B cell (primary cell): ENCODE results near the gene NPEPL1. TPM values are rescaled to one million over a fixed set of nuclear protein-coding genes. Genes with fewer than 3 reads are reported as not detected.

Experiments used
- ATAC-seq: fragments of 200-7000 bp; cut with Tn5 transposase; one replicate; pipeline ENCODE4 v1.10.0; 2021; ENCODE audit warnings: low read depth, mild to moderate bottlenecking, moderate number of reproducible peaks, moderate library complexity
- CTCF ChIA-PET: fragments of 350-600 bp; sonication (Branson Sonifier 250); formaldehyde crosslinking; loops from one replicate; lab custom pipeline; 2021; ENCODE audit warnings: antibody characterized with exemption, inconsistent platforms; lab: Charles Lee
- POLR2A ChIA-PET: fragments of 350-600 bp; sonication (Branson Sonifier 250); formaldehyde crosslinking; loops from one replicate; lab custom pipeline; 2021; ENCODE audit warnings: antibody characterized with exemption; lab: Charles Lee
- DNase-seq: peaks from one replicate; pipeline ENCODE4 v3.0.0; 2013
- H2AFZ ChIP-seq: 2 replicates; pipeline ENCODE4 v1.6.1; 2012; ENCODE audit warnings: mild to moderate bottlenecking, low read depth, low read length; ENCODE audit not compliant: insufficient read depth, poor library complexity, severe bottlenecking
- H3K27ac ChIP-seq, 2 donors: 1 replicate in 1 of 2; 2 replicates in 1 of 2; pipeline ENCODE4 v1.5.1; 2012 to 2013; ENCODE audit warnings: low read length in 2 of 2, mild to moderate bottlenecking in 2 of 2, moderate library complexity in 1 of 2
- H3K27me3 ChIP-seq, 4 experiments: fragments of 200-600 bp in 1 of 4; sonication (generic) in 1 of 4; replicated peaks in 1 of 4; 1 replicate in 2 of 4; 2 replicates in 2 of 4; pipeline versions ENCODE4 v1.6.1 to v1.7.0; 2013 to 2016; ENCODE audit warnings: low read length in 3 of 4, mild to moderate bottlenecking in 2 of 4, mixed read lengths in 1 of 4, moderate library complexity in 1 of 4; ENCODE audit not compliant: insufficient read depth in 4 of 4, control insufficient read depth in 3 of 4; ENCODE audit errors: control extremely low read depth in 1 of 4
- H3K36me3 ChIP-seq, 2 experiments: replicated peaks in 1 of 2; 1 replicate in 1 of 2; 2 replicates in 1 of 2; pipeline versions ENCODE4 v1.6.1 to v1.7.1; 2013; ENCODE audit warnings: low read length in 1 of 2; ENCODE audit not compliant: insufficient read depth in 2 of 2, control insufficient read depth in 1 of 2; ENCODE audit errors: control extremely low read depth in 1 of 2, extremely low read depth in 1 of 2
- H3K4me1 ChIP-seq, 2 donors: fragments of 200-600 bp in 1 of 2; sonication (generic) in 1 of 2; 1 replicate in 1 of 2; 2 replicates in 1 of 2; pipeline versions ENCODE4 v1.5.1 to v1.6.1; 2013 to 2017; ENCODE audit warnings: low read length in 2 of 2; ENCODE audit not compliant: control insufficient read depth in 2 of 2, insufficient read depth in 2 of 2
- H3K4me2 ChIP-seq: replicated peaks from 2 replicates; pipeline ENCODE3; 2012; ENCODE audit warnings: mild to moderate bottlenecking, low read depth, low read length; ENCODE audit not compliant: poor library complexity, severe bottlenecking
- H3K4me3 ChIP-seq, 5 experiments: fragments of 200-600 bp in 1 of 5; sonication (generic) in 1 of 5; 1 replicate in 3 of 5; 2 replicates in 2 of 5; pipeline versions ENCODE4 v1.5.1 to v1.7.0; 2011 to 2016; ENCODE audit warnings: low read length in 4 of 5, mild to moderate bottlenecking in 4 of 5, low read depth in 2 of 5, control low read depth in 1 of 5, moderate library complexity in 1 of 5; ENCODE audit not compliant: insufficient read depth in 1 of 5; ENCODE audit errors: control extremely low read depth in 1 of 5, extremely low read depth in 1 of 5
- H3K79me2 ChIP-seq: fragments of 200-600 bp; sonication (generic); one replicate; pipeline ENCODE4 v1.6.0; 2016; ENCODE audit warnings: low read length; ENCODE audit not compliant: control insufficient read depth, insufficient read depth
- H3K9ac ChIP-seq: fragments of 200-600 bp; sonication (generic); 2 replicates; pipeline ENCODE4 v1.6.1; 2017; ENCODE audit warnings: mild to moderate bottlenecking, low read length, moderate library complexity
- H3K9me3 ChIP-seq, 3 donors: one replicate each; pipeline versions ENCODE4 v1.6.1 to v1.7.1; 2013; ENCODE audit warnings: low read length in 2 of 3; ENCODE audit not compliant: control insufficient read depth in 2 of 3, insufficient read depth in 1 of 3; ENCODE audit errors: control extremely low read depth in 1 of 3
- H4K20me1 ChIP-seq: 2 replicates; pipeline ENCODE4 v1.6.0; 2012; ENCODE audit warnings: mild to moderate bottlenecking, low read length; ENCODE audit not compliant: insufficient read depth, control insufficient read depth, poor library complexity, severe bottlenecking
- H3K27ac Mint-ChIP-seq: one replicate; pipeline ENCODE4 v1.8.0; 2021; ENCODE audit warnings: mixed read lengths
- H3K27me3 Mint-ChIP-seq: one replicate; pipeline ENCODE4 v1.8.0; 2021; ENCODE audit warnings: mixed read lengths
- H3K4me1 Mint-ChIP-seq: one replicate; pipeline ENCODE4 v1.8.0; 2021; ENCODE audit warnings: mixed read lengths
- H3K4me3 Mint-ChIP-seq: one replicate; pipeline ENCODE4 v1.8.0; 2021; ENCODE audit warnings: mixed read lengths
- H3K9me3 Mint-ChIP-seq: one replicate; pipeline ENCODE4 v1.8.0; 2022; ENCODE audit warnings: mixed read lengths; ENCODE audit not compliant: insufficient read depth
- CTCF ChIP-seq: fragments of 200-600 bp; IDR thresholded peaks from one replicate; pipeline ENCODE4 v1.8.0; 2022; ENCODE audit warnings: antibody characterized with exemption, mild to moderate bottlenecking
- EZH2 ChIP-seq: IDR thresholded peaks from 2 replicates; pipeline ENCODE4 v1.6.1; 2012; ENCODE audit warnings: borderline replicate concordance, low read depth, mild to moderate bottlenecking, moderate library complexity, low read length; ENCODE audit not compliant: insufficient read depth, poor library complexity, severe bottlenecking
- WGBS: methylation state at CpG from one replicate; pipeline ENCODE4 v1.1.5; 2013; ENCODE audit warnings: missing lambda C conversion rate; ENCODE audit not compliant: insufficient coverage; 5-methylcytosine and 5-hydroxymethylcytosine counted together
- intact Hi-C: fragments of 100-400 bp; cut with micrococcal nuclease; formaldehyde crosslinking; loops from one replicate; pipeline ENCODE4 v1.10.0; 2022
- polyA plus RNA-seq: library from polyadenylated mRNA; depleted of rRNA; stranded (reverse); fragments of >200 nt; gene quantifications from 2 replicates; pipeline ENCODE4 v1.2.3, GENCODE V29; 2012
- total RNA-seq, 2 donors: library from RNA; stranded (reverse); fragments of 120-200 nt in 1 of 2; gene quantifications; 1 replicate in 1 of 2; 2 replicates in 1 of 2; pipeline versions ENCODE4 v1.2.3 to v1.2.4, GENCODE V29; 2013 to 2022

Gene NPEPL1
- total and polyA plus RNA-seq, 2 donors (not counting 1 experiment from before 2014, with no cell fraction given): 34.3 to 45.1 TPM

- no peak for ATAC-seq
- Histone ChIP-seq H3K4me3 (no peak overlapping the region), H3K27me3 (peaks cover 0 to 11% (median 3%) of the 10 kb centered on the region in 4 experiments), H3K9ac (no peak overlapping the region), H3K36me3 (no peaks in the 10 kb centered on the region), H4K20me1 (no peaks in the 10 kb centered on the region), H3K4me2 (no peak overlapping the region), H3K9me3 (no peaks in the 10 kb centered on the region), H2AFZ (no peak overlapping the region), H3K27ac (no peak overlapping the region), H3K4me1 (no peaks in the 10 kb centered on the region), H3K79me2 (no peaks in the 10 kb centered on the region)
- DNase-seq: no peak
- Mint-ChIP-seq H3K9me3 (no peaks in the 10 kb centered on the region), H3K27me3 (peaks cover 70% of the 10 kb centered on the region), H3K4me1 (no peaks in the 10 kb centered on the region), H3K27ac (no peak overlapping the region), H3K4me3 (no peak overlapping the region)
- TF ChIP-seq EZH2 (no peak), CTCF (no peak)
- CTCF ChIA-PET: no interaction called here
- intact Hi-C loops: no loop called here
- POLR2A ChIA-PET: no interaction called here
- 85% methylated on average over 10 of the region's 11 CpGs for WGBS
Measured at GRCh38 chr20:58746620-58747019, 54.0 kb downstream of the NPEPL1 start.

GRCh38 chr20:58747211-58747610, 54.6 kb downstream of the NPEPL1 start:
- Histone ChIP-seq H3K4me3 (no peak overlapping the region), H3K9ac (no peak overlapping the region), H3K27ac (no peak overlapping the region), H2AFZ (no peak overlapping the region), H4K20me1 (no peaks in the 10 kb centered on the region), H3K27me3 (peaks cover 0 to 10% (median 3%) of the 10 kb centered on the region in 4 experiments), H3K36me3 (no peaks in the 10 kb centered on the region), H3K9me3 (no peaks in the 10 kb centered on the region), H3K4me2 (no peak overlapping the region), H3K4me1 (no peaks in the 10 kb centered on the region), H3K79me2 (no peaks in the 10 kb centered on the region)
- CTCF ChIA-PET: no interaction called here
- TF ChIP-seq CTCF: no peak
- no peak for TF ChIP-seq EZH2
- ATAC-seq (no peak), DNase-seq (no peak)
- intact Hi-C loops: no loop called here
- WGBS: 78% methylated on average over 8 of the region's 8 CpGs
- Mint-ChIP-seq H3K4me1 (no peaks in the 10 kb centered on the region), H3K27me3 (peaks cover 69% of the 10 kb centered on the region), H3K9me3 (no peaks in the 10 kb centered on the region), H3K27ac (no peak overlapping the region), H3K4me3 (no peak overlapping the region)
- POLR2A ChIA-PET: no interaction called here
